ENCODE results near the gene WDR62.
A peak's percentile ranks its signal among the peaks of the same experiment; 100 is the strongest.

GRCh38 chr19:36113894-36114720 is 59.4 kb downstream of the WDR62 start:
- TF ChIP-seq CTCF (IDR thresholded peaks at IDR 0.05) (peak in 3 of 6 experiments; percentile 6 to 37 (median 16)), POLR2A (IDR thresholded peaks at IDR 0.05) (no peak)
